GM12891 (cell line): ENCODE results near the gene APOBEC3H.

Experiments used
- POLR2A ChIP-seq: IDR thresholded peaks from 2 replicates; pipeline ENCODE4 v1.6.1; 2011; ENCODE audit warnings: low read depth, low read length, control low read depth
- POLR2AphosphoS5 ChIP-seq: IDR thresholded peaks from 2 replicates; pipeline ENCODE4 v1.6.1; 2011; ENCODE audit warnings: low read depth, low read length, control low read depth

DNA sequence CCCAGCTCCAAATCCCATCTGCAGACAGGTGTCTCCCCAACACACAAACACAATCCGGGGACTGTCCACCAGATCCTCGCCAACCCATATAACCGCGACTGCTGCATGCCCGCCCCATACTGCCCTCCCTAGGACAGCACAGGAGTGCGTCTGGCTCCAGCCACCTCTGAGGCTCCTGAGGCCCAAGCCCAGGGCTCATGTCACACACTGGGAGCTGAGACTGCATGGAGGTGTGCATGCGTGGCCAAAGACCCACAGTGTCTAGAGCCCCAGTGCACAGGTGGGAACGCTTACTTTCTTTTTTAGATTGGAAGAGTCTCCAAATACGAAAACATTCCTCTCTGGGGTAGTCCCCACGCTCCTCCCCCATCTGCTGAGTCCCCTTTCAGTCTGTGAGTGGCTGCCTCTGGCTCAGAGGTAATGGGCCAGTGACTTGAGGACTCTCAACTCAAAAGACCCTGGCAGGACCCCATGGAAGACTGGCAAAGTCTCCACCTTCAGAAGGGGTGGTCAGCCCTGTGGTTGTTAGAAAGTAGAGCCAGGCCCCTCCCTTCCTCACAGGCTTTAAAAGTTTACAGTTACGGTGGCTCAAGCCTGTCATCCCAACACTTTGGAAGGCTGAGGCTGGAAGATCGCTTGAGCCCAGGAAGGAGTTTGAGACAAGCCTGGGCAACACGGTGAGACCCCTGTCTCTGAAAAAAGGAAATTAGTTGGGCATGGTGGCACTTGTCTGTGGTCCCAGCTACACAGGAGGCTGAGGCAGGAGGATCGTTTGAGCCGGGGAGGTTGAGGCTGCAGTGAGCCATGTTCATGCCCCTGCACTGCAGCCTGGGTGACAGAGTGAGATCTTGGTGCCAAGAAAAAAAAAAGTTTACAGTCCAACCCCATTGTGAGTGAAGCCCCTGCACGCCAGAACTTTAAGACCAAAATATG, 53.1 kb downstream of the APOBEC3H start:
- no peak for TF ChIP-seq POLR2A
- TF ChIP-seq POLR2AphosphoS5, result no peak
